Germinal center (tissue), 1 donor: ENCODE measurements around the gene CSRP1.

Experiments used
- DNase-seq: peaks from one replicate; pipeline ENCODE4 v3.0.0; 2012; ENCODE audit warnings: mixed read lengths, low spot score

The CSRP1 gene

DNA sequence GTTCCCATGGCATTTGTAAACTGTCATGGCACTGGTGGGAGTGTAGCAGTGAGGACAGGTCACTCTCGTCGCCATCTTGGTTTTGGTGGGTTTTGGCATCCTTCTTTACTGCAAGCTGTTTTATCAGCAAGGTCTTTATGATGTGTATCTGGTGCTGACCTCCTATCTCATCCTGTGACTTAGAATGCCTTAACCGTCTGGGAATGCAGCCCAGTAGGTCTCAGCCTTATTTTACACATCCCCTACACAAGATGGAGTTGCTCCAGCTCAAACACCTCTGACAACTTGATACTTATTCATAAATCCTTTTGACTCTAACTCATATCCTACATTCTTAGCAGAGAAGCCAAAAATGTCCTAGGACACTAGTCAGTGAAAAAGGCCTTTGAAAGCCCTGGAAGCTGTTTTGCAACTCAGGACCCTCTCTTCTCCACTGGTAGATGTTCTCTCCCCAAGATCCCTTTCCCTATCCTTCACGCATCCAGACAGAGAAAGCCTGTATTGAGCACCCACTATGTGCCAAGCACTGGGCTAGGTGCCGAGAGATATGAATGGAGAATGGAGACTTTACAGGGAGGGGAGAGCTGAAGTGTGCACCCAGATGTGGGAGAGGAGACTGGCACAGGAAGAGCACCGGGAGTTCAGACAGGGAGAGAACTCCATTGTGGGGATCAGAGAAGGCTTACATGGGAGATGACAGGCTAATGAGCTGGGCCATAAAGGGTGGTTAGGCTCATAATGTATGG, 6.7 kb upstream of the CSRP1 start:
- no peak for DNase-seq

DNA sequence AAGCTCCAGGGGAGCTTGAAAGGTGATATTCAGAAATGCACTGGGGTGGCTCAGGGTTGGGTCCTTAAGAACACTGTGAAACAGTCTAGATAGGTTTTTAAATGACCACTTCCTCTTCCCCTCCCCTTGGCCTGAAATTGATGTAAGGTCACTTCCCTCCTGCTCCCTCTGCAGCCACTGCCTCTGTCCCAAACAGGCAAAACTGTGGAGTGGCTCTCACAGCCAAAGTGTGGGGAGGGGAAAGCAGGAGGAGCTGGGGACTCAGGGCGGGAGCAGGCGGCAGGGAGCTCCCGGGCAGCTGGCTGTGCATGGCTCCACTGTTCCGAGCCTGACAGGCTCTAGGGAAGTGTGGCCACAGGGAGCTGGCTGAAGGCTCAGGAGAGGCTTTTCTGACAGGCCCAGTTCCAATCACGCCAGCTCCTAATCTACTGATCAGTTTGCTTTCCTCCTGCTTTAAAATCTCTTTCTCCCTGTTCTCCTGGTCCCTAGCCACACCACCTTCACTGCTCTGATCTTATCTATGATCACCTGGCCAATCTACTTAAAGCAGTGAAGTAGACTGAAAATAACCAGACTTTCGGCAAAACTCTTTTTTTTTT, 5.1 kb upstream of the CSRP1 start:
- DNase-seq, result peak; percentile 32

DNA sequence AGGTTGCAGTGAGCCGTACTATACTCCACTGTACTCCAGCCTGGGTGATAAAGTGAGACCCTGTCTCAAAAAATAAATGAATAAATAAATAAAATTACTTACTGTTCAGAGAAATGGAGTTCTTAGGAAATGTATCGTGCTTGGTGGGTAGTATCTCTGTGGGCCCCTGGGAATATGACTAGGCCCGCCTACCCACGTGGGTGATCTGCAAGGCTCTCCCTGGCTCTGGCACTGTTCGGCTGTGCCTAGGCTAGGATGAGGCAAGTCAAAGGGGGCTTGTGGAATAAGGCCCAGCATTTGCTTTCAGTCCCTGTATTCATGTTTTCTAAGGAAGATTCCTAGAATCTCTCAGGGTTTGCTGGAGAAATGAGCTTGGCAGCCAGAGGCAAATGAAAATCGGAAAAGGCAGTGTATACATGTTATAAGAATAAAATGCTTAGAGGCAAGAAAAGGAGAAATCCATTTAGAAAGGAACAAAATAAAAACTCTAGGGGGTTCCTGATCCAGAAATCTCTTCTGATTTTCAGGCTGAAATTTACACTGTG, 4.5 kb upstream of the CSRP1 start:
- DNase-seq, result no peak

DNA sequence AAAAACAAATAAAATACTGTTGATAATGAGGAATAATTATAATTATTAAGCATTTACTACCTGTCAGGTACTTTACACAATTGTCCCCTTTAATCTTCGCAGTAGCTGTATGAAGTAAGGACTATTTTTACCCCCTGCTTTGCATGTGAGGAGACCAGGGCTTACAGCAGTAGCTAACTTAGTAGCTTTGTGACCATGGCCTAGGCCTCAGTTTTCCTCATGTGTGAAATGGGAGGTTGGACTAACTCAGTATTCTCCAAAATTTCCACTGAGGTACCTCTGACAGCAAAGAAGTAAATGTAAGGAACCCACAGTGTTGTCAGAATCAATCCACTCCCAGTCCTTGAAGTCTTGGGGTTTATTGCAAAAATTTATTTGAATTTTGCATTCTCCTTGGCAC, 3.8 kb upstream of the CSRP1 start:
- DNase-seq, result no peak

DNA sequence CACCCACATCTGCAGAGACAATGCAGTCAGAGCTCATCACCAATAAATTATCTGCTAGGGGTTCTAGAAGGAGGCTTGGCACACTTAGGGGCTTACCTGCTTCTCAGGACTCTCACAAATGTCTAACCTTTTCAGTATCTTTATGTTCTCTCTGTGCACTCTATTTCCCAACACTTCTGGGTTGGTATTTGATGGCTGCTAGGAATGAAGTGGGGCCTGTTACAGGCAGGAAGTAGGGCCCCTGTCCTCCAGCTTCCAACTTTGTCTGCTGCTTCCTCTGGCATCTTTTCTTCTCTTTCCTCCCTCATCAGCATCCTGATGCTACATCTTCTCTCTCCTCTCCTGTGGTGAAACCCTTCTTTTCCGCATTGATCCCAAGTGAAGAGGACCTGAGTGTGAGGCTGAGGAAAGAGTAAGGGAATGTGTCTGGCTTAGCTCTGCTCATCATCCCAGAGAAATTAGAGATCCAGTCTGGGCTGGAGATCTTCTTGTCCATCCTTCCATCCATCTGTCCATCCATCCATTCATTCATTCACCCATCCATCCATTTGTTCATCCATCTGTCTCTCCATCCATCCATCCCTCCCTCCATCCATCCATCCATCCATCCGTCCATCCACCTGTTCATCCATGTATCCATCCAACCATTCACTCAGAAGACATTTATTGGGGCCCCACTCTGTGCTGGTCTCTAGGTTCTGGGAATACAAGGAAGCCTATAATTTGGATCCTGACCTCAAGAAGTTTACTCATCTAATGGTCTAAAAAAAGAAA, 2.9 kb upstream of the CSRP1 start:
- DNase-seq, result no peak

DNA sequence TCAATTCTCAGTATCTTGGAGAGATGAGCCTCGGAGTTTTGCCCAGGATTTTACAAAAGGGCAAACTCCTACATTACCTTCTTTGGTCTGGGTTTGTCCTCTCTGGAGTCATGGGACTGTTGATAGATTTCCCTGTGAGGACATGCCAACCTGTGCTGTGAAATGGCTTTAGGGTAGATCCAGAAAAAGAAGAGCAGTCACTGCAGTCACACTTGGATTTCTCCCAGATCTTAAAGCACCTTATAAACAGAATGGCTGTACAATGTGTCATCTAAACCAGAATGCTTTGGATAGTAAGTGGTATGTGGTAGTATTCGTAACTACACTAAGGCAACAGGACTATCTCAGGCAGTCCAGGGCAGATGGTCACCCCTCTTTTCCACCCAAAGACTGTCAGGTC, 1.9 kb upstream of the CSRP1 start:
- no peak for DNase-seq

DNA sequence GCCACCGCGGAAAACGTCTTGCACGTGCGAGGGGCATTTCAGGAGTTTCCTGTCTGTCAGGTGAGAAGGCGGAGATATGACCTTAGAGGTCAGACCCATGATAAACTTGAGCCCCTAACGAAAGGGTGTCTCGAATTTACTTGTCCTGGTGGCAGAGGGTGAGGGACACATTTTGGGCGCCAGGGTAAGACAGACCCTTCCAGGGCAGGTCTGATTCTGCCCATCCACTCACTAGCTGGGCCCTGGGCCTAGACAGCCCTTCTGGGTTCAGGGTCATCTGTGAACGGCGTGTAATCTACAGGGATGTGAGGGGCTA, 395 bp upstream of the CSRP1 start:
- no peak for DNase-seq

DNA sequence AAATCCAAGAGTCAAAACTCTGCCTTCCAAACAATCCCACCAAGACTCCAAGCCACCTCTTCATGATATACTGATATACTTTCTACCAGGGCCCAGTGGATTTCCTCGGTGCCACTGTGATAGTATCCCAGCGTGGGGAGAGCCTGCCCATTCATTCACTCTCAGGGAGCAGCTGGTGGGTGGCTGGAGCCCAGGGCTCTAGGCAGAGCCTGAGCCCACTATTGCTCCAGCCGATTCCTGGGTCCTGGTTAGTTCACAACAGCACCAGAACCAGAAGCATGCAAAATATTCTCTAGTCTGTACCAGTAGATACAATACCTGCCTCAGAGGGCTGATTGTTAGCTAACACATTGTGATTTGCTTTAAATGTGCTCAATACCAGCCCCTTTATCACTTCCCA, 831 bp downstream of the CSRP1 start:
- DNase-seq, result no peak

DNA sequence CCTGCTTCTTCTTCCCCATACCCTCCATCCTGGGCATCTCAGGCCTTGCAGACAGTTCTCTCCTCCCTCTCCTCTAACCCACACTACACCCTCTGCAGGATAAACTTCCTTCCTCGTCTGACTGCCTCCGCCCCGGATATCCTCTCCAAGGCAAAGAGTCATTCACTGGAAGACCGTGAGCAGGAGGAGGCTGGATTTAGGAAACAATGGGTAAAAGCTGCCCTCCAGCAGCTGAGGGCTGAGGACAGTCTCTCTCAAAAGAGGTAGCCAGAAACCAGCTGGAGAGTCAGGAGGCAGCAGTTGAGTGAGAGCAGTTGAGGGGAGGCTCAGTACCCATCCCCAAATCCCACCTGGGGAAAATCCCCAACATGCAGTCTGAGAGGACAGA, 1.4 kb downstream of the CSRP1 start:
- no peak for DNase-seq

DNA sequence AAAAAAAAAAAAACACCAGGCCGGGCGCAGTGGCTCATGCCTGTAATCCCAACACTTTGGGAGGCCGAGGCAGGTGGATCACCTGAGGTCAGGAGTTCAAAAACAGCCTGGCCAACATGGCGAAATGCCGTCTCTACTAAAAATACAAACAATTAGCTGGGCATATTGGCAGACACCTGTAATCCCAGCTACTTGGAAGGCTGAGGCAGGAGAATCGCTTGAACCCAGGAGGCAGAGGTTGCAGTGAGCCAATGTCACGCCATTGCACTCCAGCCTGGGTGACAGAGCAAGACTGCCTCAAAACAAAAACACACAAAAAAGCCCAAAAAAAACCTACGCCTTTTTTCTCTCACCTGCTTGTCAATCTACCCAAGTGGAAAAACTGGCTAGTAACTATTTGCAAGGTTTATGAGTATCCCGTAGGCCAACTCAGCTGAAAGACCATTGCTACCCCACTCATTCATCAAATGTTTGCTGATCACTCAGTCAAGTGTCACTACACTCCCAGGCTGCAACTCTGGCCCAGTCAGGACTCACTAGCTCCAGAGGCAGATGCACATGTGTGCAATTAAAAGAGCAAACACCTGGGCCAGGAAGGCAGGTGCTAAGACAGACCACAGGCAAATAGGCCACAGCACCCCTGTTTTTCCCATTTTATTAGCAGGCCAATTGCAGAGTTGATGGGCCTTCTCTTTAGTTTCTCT, 2.0 kb downstream of the CSRP1 start:
- no peak for DNase-seq

DNA sequence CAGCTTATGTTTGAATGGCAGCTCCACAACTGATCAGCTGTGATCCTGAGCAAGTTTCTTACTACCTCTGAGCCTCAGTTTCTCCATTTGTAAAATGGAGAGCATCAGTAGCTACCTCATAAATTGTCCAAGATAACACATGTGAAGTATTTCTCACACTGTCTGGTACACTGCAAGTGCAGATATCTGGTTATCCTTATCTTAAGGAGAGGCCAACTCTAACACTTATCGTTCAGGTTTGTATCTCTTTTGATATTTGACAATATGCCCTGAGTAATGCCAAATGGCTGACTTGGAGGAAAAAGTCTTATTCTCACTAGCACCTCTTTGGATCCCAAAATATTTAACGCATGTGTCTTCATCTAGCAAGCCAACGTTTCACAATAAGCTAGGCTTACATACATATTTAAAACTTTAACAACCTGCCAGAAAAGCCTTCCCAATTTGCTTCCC, 2.7 kb downstream of the CSRP1 start:
- DNase-seq, result no peak

DNA sequence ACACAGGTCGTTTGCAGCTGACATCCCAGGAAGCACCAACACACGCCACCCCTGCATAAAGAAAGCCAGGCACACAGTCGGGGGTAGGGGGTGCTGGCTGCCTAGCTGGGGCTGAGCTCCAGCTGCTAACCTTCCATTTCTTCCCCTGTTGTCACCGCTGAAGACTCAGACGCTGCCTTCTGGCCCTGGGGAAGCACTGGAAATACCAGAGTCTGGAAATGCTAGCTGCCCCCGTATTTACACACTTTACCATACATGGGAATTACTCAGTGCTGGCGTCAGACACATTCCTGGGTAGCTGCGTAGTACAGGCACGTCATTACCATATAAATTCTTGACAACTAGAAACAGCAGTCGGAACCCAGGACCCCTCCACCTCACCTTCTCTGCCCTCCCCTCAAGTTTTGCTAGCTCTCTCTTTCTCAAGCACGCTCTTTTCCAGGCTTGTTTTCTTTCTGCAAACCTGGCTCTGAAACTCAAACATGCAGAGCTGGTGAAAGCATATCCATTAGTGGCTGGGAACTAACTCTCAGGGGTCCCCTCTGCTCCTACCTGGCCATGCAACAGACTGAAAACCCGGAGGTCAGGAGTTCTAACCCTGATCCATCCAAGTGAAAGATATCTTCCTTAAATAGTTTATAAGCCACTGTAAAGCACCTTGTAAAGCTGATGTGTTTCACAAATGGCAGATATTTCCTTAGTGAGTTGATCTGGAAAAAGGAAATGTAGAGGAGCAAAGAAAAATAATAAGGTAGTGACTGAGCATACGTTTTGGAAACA, 3.3 kb downstream of the CSRP1 start:
- DNase-seq, result no peak

DNA sequence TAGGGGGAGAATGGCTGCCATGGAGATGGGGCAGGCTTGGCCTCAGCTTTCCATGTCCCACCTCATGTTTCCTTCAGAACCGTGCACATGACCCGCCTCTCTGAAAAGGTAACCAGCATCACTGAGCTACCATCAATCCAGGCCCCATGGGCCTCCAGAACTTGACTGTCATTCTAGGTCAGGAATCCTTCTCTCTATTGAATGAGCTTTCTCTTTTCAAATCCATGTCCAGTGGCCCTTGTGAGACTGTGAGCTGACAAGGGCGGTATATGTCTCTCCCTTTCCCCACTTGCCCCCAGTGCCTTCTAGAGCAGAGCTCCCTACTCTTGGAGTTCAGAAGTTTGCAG, 4.4 kb downstream of the CSRP1 start:
- DNase-seq, result no peak

DNA sequence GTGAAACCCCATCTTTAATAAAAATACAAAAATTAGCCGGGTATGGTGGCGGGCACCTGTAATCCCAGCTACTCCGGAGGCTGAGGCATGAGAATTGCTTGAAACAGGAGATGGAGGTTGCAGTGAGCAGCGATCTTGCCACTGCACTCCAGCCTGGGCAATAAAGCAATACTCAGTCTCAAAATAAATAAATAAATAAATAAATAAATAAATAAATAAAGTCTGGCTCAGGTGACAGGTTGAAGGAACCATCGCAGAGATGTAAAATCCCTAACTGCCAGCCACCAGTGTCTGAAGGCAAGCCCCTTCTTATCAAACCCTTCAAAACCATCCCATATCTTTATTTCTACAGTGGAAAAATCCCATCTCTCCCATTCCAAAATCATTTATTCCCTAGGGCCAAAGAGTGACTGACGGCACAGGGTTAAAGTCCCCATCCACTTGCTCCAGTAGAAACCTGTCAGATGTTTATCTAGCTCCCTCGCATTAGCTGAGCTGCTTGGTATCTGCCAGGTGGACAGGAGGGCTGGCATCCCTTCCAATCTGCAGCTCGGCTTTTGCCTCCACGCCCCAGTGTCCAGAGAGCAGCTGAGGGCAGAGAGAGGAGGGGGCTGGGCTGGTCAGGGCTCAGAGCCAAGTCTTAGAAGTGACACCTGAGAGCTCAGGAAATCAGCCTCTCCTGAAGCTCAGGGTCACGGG, 5.0 kb downstream of the CSRP1 start:
- DNase-seq, result no peak

DNA sequence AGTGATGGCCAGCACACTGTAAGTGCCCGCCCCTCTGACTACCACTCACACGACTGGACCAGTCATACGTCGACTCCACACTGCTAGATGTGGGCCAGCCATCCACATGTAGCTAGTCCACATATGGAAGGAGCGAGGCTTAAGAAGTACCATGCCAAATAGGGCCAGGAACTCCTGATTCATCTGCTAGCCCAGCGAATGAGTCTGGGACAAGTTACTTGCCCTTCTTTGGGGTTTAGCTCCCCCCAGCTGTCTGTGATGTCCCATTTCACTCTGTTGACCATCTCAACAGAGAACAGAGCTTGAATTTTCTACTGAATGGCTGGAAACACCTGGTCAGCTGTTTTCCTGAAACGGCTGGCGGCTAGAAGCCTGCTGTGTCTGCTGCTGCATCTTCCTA, 5.8 kb downstream of the CSRP1 start:
- DNase-seq, result no peak

DNA sequence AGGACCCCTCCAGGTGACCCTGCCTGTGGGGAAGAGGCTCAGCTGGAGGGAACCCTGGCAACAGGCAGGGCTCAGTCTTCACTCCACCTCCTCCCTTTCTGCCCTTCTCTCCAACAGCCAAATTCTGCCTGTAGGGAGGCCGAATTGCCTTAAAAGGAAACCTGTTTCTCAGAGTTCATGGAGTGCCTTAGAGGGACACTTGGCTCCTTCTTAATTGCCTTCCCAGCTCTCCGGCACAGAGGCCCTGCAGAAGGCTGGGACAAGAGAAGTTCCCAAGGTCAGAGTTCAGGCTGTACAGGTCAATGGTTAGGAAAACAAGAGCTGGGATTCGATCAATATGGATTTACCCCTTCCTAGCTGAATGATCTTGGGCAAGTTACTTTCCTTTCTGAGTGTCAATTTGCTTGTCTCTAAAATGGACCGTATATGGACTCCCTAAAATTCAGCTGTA, 6.2 kb downstream of the CSRP1 start:
- no peak for DNase-seq

DNA sequence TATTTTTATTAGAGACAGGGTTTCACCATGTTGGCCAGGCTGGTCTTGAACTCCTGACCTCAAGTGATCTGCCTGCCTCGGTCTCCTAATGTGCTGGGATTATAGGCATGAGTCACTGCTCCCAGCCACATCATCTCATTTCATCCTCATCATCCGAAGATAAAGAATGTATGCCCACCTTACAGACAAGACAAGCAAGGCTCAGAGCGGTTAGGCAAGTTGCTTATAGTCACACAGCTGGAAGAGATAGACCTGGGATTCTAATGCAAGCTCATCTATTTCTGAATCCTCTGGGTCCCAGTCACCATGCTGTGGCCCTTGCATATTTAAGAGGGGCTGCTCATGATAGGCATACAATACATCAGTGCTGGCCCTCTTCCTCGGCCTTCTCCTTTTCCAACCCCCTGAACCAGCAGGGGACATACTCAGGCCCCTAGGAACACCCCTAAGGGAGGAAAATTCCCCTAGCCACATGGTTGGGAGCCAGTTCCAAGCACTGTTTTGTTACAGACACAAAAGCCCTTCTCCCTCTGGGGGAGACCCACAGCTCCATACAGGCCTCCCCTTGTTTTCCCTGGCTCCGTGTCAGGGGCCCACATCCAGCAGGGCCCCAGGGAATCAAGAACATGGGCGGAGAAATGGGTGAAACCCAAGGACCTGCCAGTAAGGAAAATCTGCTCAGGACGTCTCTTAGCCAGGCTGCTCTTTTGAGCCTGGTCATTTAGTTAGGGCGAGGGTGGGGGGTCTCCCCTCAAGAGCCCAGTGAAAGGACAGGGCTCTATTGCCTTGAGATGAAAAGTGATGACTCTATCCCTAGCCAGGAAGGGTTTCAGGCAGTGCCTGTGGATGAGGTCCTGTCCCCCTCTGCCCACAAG, 6.9 kb downstream of the CSRP1 start:
- DNase-seq, result no peak

DNA sequence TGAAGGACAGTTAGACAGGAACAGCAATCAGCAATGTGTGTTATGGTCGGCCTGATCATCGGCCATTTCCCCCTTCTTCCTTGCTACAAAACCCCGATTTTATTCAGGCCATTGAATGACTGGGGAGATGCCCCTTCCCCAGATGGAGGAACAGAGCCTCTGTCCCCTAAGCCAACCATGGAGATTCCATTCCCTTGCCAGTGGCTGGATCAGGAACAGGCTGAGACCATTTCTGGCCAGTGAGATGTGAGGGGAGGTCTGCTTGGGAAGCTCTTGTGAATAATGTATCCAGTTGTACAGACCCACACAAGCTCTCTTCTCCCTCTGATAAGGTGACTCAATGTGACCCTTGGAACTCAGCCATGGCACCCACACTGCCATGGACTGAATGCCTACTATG, 7.7 kb downstream of the CSRP1 start:
- no peak for DNase-seq

DNA sequence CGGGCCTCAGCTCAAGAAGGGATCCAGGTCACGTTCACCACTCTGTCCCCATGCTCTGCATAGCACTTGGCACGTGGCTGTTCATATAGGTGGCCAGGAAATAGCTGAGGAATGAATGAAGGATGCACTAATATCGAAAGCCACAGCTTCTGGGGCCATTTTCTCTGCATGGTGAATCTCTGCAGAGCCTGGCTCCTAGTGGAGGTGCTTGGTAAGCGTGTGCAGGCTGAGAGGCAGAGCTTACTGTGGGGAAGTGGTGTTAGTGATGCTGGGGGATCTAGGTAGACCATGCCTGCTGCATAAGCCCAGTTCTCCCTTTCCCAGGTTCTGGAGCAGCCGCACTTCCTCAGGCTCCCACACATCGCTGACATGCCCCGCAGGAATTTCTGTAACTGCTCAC, 8.3 kb downstream of the CSRP1 start:
- DNase-seq, result no peak

DNA sequence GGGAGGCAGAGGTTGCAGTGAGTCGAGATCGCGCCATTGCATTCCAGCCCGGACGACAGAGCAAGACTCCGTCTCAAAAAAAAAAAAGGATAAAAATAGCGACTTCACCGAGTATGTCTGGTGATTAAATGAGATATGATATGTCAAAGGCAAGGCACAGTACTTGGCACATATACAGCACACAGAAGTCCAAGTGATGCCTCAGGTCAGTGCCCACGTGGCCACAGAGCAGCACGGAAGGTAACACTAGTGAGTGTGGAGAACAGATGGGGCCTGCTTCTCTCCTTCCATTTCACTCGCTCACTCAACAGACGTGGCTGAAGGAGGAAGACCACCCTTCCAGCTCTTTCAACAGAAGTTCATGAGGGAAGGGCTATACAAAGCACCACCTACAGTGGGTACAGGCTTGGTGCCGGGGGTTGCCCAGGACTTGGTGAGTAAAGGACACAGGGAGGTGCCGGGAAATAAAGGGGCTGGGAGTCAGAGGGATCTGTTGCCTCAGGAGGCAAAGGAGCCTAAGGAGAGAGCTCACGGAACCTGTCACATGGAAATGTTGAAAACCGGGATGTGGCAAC, 8.9 kb downstream of the CSRP1 start:
- no peak for DNase-seq
